GM21390 (cell line): ENCODE measurements around the gene KIF26A.
"Not testable (repeated sequence)": the region's sequence is repeated elsewhere in the genome, so short reads cannot be mapped to it uniquely, and the experiment has no call there.

Experiments
- ATAC-seq: cut with Tn5 transposase; IDR thresholded peaks from one replicate; pipeline ENCODE4 v1.9.1; 2021; ENCODE audit not compliant: unreplicated experiment

Gene KIF26A

DNA sequence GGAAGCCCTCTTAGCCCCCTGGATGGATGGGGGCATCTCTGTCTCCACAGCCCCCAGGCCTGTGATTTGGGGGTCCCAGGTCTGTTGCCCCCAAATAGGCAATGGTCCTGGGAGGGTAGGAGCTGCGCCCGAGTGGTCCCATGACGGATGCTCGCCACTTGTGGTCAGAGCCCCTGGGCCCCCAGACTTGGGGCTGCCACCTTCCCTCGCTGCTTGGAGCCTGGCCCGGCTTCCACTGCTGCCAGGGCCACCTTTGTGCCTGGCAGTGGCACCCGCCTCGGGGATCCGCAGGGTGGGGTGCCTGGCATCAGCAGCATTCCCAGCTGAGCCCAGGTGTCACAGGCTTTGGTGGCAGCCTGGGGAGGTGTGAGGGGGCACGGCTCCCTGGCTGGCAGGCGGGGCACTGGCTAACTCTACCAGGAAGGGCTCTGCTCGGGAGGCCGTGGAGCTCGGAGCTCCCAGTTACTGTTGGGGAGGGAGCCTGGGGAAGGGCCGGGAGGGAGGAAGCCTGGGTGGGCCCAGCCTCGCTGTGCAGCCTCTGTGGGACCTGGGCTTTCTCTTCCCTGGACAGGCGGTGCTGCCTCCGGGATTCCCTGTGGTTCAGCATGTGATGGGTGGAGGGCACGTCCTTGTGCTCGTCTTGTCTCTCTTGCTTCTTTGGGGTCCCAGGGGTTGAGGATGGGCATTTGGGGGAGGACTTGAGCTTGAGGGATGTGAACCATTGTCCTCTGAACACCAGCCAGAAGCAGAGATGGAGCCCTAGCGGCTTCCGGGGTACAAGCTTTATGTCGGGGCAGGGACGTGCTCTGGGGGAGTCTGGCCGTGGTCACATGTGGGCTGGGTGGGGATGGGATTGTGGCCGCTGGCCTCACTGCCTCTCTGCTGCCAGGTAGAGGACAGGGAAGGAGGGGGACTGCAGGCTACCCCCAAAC lies 5.4 kb downstream of the KIF26A start:
- ATAC-seq = no peak

DNA sequence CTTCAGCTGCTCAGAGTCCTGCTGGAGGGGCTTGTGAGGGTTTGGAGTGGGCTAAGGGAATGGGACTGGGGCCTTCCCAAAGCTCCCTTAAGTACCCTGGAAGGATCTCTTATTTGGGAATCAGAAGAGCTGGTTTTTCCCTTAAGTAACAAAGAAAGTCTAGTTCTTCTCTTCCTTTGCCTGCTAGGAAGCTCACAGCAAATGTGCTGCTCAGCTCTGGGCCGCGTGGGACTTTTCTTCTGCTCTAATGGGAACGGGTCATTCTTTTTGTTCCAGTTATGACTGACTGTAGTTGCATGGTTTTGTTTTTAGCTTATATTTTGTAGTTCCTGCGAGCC lies 6.0 kb downstream of the KIF26A start:
- ATAC-seq = no peak

DNA sequence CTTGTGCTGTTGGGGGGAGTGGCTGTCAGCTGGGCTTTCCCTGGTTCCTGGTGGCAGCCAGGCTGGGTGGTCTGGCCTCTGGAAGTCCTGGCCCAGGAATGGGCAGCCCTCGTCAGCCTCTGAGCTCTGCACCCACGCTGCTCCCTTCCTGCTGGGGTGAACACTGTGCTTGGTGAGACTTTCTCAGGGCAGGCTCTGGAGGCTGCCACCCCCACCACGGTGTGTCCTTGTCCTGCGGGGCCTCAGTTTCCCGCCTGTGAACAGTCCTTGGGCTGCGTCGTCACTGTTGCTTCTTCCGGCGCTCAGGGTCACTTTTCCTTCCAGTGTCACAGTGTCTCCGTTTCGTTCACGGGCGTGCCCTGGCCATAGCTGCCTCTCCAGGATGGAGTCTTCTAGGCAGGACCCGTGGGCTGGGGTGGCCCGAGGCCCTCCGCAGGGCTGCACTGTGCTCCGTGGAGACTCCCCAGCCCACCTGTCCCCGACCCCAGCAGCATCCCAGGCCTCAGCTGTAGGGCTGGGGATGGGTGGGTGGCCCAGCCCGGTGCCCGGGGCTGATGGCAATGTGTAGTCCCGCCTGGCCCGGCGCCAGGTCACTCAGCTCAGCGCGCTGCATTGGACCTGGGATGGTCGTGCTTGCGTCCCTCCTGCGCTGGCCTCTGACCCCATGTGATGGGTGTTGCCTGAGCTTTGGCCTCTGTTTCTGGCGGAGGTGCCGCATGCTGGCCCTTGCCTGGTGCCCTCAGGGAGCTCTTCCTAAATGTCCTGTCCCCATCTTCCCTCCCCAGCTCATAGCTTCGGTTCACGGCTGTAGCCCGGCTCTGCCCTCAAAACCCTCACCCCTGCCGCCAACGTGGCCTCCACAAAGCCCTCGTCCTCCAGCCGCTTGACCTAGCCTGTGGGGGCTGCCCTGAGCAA lies 6.8 kb downstream of the KIF26A start:
- no peak for ATAC-seq

DNA sequence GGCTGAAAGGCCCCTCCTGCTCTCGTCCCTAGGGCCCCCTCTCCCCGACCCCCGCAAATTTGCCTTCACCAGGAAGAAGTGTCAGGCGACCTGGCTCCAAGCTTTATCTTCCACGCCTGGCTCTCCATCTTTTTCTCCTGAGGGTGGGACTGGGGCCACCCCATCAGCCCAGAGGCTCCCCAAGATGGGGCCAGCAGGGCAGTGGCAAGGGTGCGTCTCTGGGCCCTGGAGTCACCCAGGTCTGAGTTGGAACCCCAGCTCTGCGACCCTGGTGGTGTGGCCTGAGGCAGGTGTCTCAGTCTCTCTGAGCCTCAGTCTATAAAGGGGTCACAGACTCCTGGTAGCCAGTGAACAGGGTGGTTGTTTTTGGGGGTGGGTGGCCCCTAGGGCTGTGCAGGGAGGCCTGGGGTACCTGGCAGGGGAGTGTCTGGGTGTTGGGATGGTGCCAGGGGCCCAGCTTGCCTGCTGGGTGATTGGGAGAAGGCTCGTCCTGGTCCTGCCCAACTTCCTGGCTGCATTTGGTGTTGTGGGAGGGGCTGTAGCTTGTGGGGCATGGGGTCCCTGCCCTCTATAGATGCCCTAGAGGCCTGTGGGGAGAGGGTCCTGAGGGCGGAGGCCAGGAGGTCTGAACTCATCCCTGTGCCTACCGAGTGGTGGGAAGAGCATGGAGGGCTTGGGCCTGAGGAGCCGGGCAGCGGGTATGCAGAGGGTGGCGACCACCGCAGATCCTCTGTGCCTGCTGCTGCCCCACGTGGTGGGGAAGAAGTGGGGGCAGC lies 7.6 kb downstream of the KIF26A start:
- ATAC-seq = no peak

DNA sequence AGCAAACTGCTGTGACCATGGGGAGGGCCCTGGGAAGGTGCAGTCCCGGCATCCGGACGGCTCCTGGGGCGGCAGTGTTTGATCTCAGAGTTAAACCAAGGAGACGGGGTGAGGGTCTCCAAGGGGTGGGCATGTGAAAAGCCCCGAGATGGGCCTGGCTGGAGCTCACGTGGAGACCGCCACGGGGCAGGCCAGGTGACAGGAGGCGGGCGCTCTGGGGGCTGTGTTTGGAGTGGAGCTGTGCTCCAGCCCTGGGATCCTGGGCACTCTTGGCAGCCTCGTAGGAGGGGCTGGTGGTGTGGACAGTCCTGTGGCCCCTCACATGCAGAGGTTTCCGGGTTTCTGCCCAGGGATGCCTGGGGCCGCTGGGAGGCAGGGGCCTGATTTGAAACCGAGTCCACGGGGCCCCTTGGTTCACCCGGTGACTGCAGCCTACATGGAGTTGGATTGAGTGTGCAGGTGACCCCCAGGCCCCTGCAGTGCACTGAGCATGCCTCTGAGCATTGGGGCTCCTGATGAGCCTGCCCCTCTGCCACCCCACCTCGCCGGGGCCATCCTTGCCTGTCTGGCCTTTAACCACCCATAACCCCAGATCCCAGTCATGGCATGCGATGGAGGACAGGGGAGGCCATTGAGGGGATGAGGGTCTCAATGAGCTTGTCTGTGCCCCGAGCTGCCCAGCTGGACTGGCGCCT lies 8.4 kb downstream of the KIF26A start:
- ATAC-seq = no peak

DNA sequence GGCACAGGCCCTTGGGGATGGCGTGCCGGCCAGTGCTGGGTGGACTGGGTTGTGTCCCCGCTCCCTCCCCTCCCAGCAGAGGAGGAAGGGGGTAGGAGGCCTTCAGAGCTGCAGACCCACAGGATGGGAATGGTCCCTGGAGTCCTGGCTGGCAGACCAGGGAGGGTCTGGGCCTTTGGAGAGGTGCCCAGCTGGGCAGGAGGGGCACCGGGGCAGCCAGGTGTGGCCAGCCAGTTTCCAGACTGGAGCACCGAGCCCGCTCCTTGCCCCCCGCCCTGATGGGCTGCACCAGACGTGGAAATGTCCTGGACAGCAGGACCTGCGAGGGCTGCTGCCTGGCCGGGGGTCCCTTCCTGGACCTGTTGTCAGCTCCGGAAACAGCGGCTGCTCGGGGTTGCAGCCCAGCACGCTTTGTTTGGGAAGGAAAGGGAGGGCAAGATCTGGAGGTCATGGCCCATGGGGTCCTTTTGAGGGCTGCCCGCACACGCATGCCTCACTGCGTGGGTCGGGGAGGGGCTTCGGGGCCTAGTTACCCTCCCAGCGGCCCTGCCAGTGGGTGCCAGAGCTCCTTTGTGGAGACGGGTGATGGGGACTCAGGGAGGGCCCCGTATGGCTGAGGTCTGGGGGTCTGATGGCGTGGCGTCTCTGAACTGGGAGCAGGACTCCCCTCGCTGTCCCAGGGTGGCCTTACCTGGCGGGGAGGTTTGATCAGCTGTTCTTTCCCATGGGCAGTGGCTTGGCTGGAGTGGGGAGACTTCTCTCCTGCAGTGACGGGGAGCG lies 9.1 kb downstream of the KIF26A start:
- ATAC-seq = no peak

DNA sequence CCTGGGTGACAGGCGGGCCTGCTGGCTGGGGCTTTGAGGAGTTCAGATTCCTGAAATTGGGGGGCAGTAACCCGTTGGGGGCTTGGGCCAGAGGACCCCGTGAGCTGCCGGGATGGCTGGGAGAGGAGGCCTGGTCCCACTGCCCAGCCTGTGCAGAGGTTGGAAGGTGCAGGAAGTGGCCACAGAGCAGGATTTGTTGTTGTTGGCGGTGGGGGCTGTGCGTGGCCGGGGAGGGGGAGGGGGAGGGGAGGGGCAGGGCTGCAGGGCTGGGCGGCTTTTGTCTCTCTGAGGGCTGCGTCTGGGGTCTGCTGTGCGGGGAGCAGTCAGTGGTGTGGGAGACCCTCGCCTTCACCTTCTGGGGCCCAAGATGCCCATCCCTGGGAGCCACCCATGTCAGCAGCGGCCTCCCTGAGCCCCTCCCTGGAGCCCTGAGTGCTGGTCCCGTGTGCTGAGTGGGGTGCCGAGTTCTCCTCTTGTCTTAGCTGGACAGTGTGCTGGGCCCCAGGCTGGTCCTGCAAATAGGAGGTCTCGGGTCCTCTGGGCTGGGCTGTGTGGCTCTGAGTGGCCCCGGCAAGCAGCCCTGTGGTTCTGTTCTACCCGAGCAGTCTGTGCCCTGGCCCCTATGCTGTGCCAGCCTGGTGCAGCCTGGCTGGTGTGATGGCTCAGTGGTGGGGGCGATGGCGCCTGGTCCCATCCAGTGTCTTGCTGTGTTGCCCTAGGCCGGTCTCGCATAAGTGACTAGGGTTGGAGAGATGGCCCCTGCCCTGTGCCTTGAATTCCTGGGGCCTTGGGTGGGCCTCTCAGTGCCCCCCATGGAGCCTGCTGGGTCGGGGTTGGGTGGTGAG lies 10.3 kb downstream of the KIF26A start:
- no peak for ATAC-seq

DNA sequence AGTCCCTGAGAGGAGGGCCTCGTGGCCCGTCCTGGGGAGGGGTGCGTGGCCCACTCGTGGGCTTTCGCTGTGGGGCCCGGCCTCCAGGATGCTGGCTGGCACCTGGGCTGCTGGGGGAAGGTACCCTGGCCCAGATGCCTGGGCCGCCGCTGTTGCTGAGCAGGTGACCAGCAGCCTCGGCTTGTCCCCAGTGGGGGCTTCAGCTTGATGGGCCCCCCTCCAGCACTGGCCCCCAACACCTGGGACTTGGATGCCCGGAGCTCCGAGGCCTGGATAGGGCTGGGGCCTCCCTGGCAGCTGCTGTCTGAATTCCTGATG lies 10.8 kb downstream of the KIF26A start:
- no peak for ATAC-seq

DNA sequence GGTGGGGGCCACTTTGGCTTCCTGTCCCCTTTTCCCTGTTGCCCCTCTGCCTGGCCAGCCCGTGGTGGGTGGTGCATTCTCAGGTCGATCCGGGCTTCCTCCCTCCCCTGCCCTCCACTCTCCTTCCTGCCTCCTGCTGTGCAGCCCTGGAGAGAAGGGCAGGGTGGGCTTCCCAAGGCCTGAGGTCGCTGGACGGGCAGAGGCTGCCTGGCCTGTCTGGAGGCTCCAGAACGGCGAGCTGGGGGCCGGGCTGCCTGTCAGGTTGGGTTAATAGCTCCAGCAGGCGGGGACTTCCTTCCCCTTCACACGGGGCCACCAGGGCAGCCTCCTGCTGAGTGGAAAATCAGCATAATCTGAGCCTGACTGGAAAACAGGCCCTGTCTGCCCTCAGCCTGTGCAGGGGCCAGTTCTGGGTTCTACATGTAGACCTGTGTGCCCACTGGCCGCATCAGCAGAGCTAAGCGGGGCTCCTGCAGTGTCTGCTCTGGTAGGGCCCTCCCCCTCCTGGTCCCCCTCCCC lies 11.3 kb downstream of the KIF26A start:
- ATAC-seq = no peak

DNA sequence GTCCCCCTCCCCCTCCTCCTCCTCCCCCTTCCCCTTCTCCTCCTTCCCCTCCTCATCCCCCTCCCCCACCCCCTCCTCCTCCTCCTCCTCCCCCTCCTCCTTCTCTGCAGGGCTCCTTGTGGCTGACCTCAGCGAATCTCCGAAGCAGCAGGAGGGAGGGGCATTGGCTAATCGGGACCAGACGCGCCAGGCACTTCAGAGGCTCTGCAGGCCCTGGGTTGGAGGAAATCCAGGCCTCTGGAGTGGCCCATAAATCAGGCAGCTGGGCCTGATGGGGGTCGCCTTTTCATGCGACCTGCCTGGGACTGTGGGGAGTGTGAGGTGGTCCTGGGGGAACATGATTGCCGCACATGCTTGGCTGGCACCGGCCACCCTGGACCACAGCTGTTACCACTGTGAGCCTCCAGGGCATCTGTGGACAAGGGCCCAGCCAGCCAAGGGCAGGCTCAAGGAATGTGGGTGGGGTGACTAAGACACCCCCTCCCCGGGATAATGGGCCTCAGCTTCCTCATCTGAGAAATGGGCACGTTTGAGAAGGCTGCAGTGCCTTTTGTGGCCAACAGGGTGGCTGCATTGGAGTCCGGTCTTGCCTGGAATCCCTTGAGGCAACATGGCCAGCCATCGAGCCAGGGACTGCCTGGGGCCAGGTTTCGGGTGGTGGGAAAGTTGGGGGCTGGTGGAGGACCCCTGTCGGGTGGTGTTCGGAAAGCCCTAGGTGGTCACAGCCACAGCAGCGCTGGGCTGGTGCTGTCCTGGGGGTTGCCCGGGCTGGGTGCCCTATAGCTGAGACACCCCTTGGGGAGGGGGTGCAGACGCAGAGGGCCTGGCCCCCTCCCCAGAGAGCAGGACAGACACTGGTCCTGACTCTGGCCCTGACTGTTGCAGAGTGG lies 12.0 kb downstream of the KIF26A start:
- ATAC-seq = no peak

DNA sequence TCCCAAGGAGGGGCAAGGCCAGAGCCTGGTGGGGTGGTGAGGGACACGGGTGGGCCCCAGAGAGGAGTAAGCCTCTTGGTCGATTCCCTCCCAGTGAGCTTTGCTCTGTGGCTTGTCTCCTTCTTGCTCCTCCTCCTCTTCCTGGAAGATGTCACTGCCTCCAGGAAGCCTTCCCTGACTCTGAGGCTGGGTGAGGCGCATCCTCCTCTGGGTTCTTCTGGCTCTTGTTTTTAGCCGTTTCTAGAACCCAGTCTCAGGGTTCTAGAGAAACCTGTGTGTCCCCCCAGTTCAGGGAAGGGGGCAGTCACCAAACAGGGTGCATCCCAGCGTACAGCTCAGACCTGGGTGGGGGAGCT lies 12.6 kb downstream of the KIF26A start:
- ATAC-seq = no peak

DNA sequence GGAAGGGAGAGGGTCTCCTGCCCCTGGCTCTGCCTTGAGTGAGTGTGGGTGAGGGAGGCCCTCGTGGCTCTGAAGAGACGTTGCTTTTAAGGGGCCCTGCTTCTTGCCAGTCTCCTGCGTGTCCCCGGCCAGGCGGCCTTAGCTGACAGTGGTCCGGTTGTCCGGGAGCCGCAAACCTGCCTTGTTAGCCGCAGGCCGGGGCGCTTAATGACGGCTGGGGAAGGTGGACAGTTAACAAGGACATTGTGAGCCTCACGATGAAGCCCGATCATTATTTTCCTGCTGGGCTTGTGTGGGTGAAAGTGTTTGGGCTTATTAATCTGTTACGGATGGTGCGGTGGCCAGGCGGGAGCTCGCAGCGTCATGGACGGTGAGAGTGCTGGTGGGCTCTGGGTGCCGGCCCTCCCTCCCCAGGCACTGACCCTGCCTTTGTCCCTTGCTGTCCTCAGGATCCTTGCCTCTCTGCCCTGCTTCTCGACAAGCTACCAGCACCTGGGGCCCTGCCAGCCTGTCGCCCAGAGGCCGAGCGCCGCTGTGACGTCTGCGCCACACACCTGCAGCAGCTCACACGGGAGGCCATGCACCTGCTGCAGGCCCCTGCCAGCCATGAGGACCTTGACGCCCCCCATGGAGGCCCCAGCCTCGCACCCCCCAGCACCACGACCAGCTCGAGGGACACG lies 13.3 kb downstream of the KIF26A start:
- ATAC-seq = no peak

DNA sequence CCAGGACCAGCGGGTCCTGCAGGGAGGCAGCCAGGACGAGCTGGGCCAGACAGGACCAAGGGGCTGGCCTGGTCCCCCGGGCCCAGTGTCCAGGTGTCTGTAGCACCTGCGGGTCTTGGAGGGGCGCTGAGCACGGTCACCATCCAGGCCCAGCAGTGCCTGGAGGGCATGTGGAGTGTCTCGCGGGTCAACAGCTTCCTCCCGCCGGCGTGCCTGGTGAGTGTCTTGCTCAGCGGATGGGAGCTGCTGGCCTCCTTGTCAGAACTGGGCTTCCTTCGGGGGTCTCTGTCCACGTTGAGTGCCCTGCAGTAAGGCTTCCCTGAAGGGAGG lies 13.8 kb downstream of the KIF26A start:
- no peak for ATAC-seq

DNA sequence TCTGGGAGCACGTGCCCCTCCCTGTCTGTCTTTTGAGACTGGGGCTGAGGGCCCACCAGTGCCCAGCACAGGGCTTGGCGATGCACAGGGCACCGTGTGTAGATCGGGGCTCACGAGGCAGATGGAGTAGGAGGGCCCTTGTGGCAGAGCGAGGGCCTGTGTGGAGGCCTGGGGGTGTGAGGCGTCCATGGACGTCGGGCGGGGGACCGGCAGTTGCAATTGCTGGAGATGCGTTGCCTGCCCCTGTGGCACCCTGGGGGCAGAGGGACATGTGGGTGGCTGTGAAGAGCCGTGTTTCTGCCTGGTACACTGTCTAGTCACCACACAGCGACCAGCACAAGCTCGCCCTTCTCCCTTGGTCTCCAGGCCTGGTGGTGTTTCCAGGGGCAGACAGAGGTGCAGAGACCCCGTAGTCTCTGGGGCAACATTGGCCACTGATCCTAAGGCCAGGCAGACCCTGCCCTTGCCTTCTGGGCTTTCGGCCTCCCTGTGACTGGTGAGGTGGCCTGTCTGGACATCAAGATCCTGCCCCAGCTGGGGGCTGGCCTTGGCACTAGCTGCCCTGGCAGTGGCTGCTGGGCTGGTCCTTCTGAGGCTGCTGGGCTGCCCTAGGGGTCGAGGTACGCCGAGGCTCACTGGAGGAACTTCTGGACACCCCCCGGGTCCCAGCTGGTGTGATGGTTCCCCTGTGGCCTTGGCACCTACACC lies 14.5 kb downstream of the KIF26A start:
- ATAC-seq = no peak

DNA sequence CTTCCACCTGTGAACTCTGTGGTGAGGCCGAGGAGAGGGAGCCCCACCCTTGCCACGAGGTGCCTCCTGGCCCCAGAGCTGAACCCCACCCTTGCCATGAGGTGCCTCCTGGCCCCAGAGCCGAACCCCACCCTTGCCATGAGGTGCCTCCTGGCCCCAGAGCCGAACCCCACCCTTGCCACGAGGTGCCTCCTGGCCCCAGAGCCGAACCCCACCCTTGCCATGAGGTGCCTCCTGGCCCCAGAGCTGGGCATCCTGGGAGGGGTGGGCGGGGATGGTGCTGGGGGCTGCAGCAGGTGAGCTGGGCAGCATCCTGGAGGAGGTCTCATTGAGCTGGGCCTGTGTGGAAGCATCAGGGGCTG lies 15.0 kb downstream of the KIF26A start:
- not testable (repeated sequence) for ATAC-seq

DNA sequence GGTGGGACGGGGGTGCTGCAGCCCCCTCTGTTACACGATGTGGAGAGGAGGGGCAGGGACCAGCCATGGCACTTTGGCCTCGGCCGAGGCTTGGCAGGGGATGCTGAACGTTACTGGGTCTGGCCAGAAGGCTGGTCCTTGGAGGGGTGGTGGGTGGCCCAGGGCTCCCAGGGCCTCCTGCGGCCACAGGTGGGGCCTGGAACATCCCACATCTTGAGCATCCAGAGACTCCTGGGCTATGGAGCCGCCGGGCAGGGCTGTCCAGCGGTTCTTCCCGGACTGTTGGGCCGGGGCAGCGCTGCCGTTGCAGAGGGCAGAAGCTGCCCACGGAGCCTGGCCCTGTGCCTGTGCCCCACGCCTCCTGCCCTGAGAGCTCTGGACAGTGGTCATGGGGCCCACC lies 15.9 kb downstream of the KIF26A start:
- no peak for ATAC-seq

DNA sequence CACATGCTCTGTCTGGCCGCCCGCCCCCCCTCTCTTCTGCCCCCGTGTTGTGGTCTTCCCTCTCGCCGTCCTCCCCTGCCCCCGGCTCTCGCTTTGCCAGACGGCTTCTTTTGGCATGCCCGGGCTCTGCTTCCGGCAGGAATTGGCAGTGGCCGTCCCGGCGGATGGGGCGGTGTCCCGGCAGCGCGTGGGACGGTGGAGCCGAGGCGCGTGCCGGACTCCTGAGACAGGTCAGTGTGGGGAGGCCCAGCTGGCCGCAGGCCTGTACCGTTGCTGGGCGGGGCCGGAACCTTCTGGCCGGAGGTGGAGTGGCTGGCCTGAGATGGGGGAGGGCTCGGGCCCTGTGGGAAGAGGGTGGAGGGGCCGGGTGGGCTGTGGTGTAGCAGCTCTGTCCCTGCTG lies 17.1 kb downstream of the KIF26A start:
- no peak for ATAC-seq
